ENCODE results near the gene ENPP3. TPM values are rescaled to one million over a fixed set of nuclear protein-coding genes. Genes with fewer than 3 reads are reported as not detected.

ENPP3 gene
- total and polyA plus RNA-seq, 4 donors: 0.26 to 1.7 (median 0.71) TPM

- no peak overlapping the region for H3K4me3 ChIP-seq (ENCODE audit: low read length in 2 of 2)
- ATAC-seq (ENCODE audit: low FRiP score) (no peak), DNase-seq (no peak)
- no peaks in the 10 kb centered on the region for H3K4me1 ChIP-seq (ENCODE audit: control insufficient read depth in 1 of 2, insufficient read depth in 2 of 2, low read length in 2 of 2)
- no peaks in the 10 kb centered on the region for H3K9me3 ChIP-seq (ENCODE audit: control insufficient read depth, low read length)
- no peak overlapping the region for H3K27ac ChIP-seq (ENCODE audit: low read depth in 1 of 2, low read length in 2 of 2)
- WGBS, 2 donors: 79 to 84% methylated on average over 1 of the region's 1 CpG
- no peaks in the 10 kb centered on the region for H3K36me3 ChIP-seq (ENCODE audit: control insufficient read depth in 1 of 2, insufficient read depth in 2 of 2, low read length in 1 of 2)
- intact Hi-C loops (cut with DNase I): no loop called here
- H3K27me3 ChIP-seq (ENCODE audit: control insufficient read depth in 1 of 2, insufficient read depth in 2 of 2, low read length in 1 of 2): no peaks in the 10 kb centered on the region
These were observed 23.1 kb downstream of the ENPP3 start for GRCh38 chr6:131660195-131660594.

- H3K36me3 ChIP-seq (ENCODE audit: control insufficient read depth in 1 of 2, insufficient read depth in 2 of 2, low read length in 1 of 2): no peaks in the 10 kb centered on the region
- H3K4me3 ChIP-seq (ENCODE audit: low read length in 2 of 2): no peak overlapping the region
- no peak overlapping the region for H3K27ac ChIP-seq (ENCODE audit: low read depth in 1 of 2, low read length in 2 of 2)
- peaks cover 2% of the 10 kb centered on the region for H3K9me3 ChIP-seq (ENCODE audit: control insufficient read depth, low read length)
- WGBS, 2 donors: 92 to 94% methylated on average over 2 of the region's 2 CpGs
- H3K4me1 ChIP-seq (ENCODE audit: control insufficient read depth in 1 of 2, insufficient read depth in 2 of 2, low read length in 2 of 2): no peaks in the 10 kb centered on the region
- no peaks in the 10 kb centered on the region for H3K27me3 ChIP-seq (ENCODE audit: control insufficient read depth in 1 of 2, insufficient read depth in 2 of 2, low read length in 1 of 2)
- intact Hi-C loops (cut with DNase I): no loop called here
- no peak for DNase-seq
- no peak for ATAC-seq (ENCODE audit: low FRiP score)
These were observed 26.6 kb downstream of the ENPP3 start for GRCh38 chr6:131663578-131664165.

DNA sequence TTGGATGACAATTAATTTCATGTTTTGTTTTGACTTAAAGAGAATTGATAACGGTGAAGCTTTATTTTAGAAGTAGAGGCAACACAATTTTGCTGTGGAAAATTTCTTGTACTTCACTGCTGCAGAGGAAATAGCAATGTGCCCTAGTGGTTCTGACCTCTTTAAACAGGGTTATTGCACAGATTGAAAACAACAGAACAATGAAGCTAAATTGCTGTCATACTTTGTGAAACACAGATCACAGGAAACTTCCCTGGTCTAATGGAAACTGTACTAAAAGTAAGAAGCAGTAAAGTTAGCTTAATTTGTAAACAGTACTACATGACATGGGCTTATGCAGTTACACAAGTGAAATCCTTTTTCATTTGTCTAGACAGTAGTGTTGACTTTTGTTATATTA, 32.8 kb downstream of the ENPP3 start:
- 39 to 52% methylated on average over 1 of the region's 1 CpG for WGBS, 2 donors
- no peaks in the 10 kb centered on the region for H3K4me1 ChIP-seq (ENCODE audit: control insufficient read depth in 1 of 2, insufficient read depth in 2 of 2, low read length in 2 of 2)
- H3K9me3 ChIP-seq (ENCODE audit: control insufficient read depth, low read length): peaks cover 2% of the 10 kb centered on the region
- no peak for DNase-seq
- no peaks in the 10 kb centered on the region for H3K36me3 ChIP-seq (ENCODE audit: control insufficient read depth in 1 of 2, insufficient read depth in 2 of 2, low read length in 1 of 2)
- H3K27me3 ChIP-seq (ENCODE audit: control insufficient read depth in 1 of 2, insufficient read depth in 2 of 2, low read length in 1 of 2): no peaks in the 10 kb centered on the region
- ATAC-seq (ENCODE audit: low FRiP score): no peak
- H3K27ac ChIP-seq (ENCODE audit: low read depth in 1 of 2, low read length in 2 of 2): no peak overlapping the region
- no peak overlapping the region for H3K4me3 ChIP-seq (ENCODE audit: low read length in 2 of 2)
- intact Hi-C loops (cut with DNase I): no loop called here

- H3K4me3 ChIP-seq (ENCODE audit: low read length in 2 of 2): no peak overlapping the region
- H3K27me3 ChIP-seq (ENCODE audit: control insufficient read depth in 1 of 2, insufficient read depth in 2 of 2, low read length in 1 of 2): no peaks in the 10 kb centered on the region
- no peak overlapping the region for H3K27ac ChIP-seq (ENCODE audit: low read depth in 1 of 2, low read length in 2 of 2)
- 94% methylated on average over 2 of the region's 2 CpGs for WGBS, 2 donors
- no peaks in the 10 kb centered on the region for H3K9me3 ChIP-seq (ENCODE audit: control insufficient read depth, low read length)
- no peak for DNase-seq
- ATAC-seq (ENCODE audit: low FRiP score): no peak
- intact Hi-C loops (cut with DNase I): no loop called here
- H3K4me1 ChIP-seq (ENCODE audit: control insufficient read depth in 1 of 2, insufficient read depth in 2 of 2, low read length in 2 of 2): no peaks in the 10 kb centered on the region
- H3K36me3 ChIP-seq (ENCODE audit: control insufficient read depth in 1 of 2, insufficient read depth in 2 of 2, low read length in 1 of 2): no peaks in the 10 kb centered on the region
These were observed 36.1 kb downstream of the ENPP3 start for GRCh38 chr6:131673184-131673583.

DNA sequence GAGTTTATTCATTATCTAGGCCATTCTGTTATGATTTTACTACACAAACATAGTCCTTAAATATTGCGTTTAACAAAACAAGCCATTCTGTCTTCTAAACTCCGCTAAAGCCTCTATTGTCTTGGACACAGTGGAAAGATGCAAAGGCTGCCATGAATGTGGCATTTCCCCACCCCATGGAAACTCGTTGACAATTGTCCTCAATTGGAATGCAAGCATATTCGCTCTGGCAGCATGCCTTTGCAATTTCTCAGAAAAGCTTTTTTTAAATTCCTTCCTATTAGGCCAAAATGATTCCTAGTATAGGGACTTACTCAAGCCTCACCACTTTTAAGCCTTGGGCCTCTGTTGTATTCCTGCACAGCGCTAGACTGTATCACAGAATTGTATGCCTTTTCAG, 41.3 kb downstream of the ENPP3 start:
- Histone ChIP-seq H3K27ac (ENCODE audit: low read depth in 1 of 2, low read length in 2 of 2) (no peak overlapping the region), H3K4me1 (ENCODE audit: control insufficient read depth in 1 of 2, insufficient read depth in 2 of 2, low read length in 2 of 2) (no peaks in the 10 kb centered on the region), H3K36me3 (ENCODE audit: control insufficient read depth in 1 of 2, insufficient read depth in 2 of 2, low read length in 1 of 2) (no peaks in the 10 kb centered on the region), H3K27me3 (ENCODE audit: control insufficient read depth in 1 of 2, insufficient read depth in 2 of 2, low read length in 1 of 2) (no peaks in the 10 kb centered on the region), H3K4me3 (ENCODE audit: low read length in 2 of 2) (no peak overlapping the region), H3K9me3 (ENCODE audit: control insufficient read depth, low read length) (no peaks in the 10 kb centered on the region)
- no peak for DNase-seq
- intact Hi-C loops (cut with DNase I): no loop called here
- no peak for ATAC-seq (ENCODE audit: low FRiP score)
- 60 to 65% methylated on average over 5 of the region's 5 CpGs for WGBS, 2 donors

DNA sequence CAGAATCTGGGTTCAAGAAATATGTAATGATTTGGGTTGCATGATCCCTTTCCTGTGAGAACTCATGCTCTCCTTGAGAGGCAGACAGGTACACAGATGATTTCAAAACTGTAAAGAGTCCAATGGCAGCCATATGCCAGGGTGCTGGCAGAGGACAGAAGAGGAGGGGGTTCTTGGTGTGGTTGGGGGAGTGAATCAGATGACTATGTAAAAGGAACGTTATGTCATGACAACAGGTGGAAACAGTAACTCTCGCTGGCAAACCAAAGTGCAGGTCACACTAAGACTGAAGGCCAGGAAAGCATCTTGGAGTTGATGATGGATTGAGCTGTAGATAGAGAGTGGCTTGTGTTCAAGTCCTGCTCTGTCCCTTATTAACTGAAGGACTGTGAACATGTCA, 43.8 kb downstream of the ENPP3 start:
- no peaks in the 10 kb centered on the region for H3K4me1 ChIP-seq (ENCODE audit: control insufficient read depth in 1 of 2, insufficient read depth in 2 of 2, low read length in 2 of 2)
- H3K9me3 ChIP-seq (ENCODE audit: control insufficient read depth, low read length): no peaks in the 10 kb centered on the region
- H3K4me3 ChIP-seq (ENCODE audit: low read length in 2 of 2): no peak overlapping the region
- DNase-seq (no peak), ATAC-seq (ENCODE audit: low FRiP score) (no peak)
- H3K36me3 ChIP-seq (ENCODE audit: control insufficient read depth in 1 of 2, insufficient read depth in 2 of 2, low read length in 1 of 2): no peaks in the 10 kb centered on the region
- intact Hi-C loops (cut with DNase I): no loop called here
- H3K27ac ChIP-seq (ENCODE audit: low read depth in 1 of 2, low read length in 2 of 2): no peak overlapping the region
- WGBS, 2 donors: 82 to 95% methylated on average over 2 of the region's 2 CpGs
- no peaks in the 10 kb centered on the region for H3K27me3 ChIP-seq (ENCODE audit: control insufficient read depth in 1 of 2, insufficient read depth in 2 of 2, low read length in 1 of 2)

DNA sequence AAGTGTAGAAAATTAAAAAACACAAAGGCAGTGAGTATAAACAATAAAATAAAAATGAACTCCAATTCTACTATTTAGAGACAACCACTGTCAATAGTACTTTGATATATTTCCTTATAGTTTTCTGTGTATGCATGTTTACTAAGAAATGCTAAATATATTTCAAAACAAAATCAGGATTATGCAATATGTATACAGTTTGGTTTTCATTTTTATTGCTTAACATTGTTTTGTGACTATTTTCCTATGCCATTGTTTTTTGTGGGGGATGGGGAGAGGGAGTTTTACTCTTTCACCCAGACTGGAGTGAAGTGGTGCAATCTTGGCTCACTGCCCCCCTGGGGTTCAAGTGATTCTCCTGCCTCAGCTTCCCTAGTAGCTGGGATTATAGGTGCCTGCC, 44.5 kb downstream of the ENPP3 start:
- no peaks in the 10 kb centered on the region for H3K9me3 ChIP-seq (ENCODE audit: control insufficient read depth, low read length)
- no peaks in the 10 kb centered on the region for H3K4me1 ChIP-seq (ENCODE audit: control insufficient read depth in 1 of 2, insufficient read depth in 2 of 2, low read length in 2 of 2)
- ATAC-seq (ENCODE audit: low FRiP score): no peak
- no peak overlapping the region for H3K27ac ChIP-seq (ENCODE audit: low read depth in 1 of 2, low read length in 2 of 2)
- H3K4me3 ChIP-seq (ENCODE audit: low read length in 2 of 2): no peak overlapping the region
- H3K27me3 ChIP-seq (ENCODE audit: control insufficient read depth in 1 of 2, insufficient read depth in 2 of 2, low read length in 1 of 2): no peaks in the 10 kb centered on the region
- no peak for DNase-seq
- H3K36me3 ChIP-seq (ENCODE audit: control insufficient read depth in 1 of 2, insufficient read depth in 2 of 2, low read length in 1 of 2): no peaks in the 10 kb centered on the region
- intact Hi-C loops (cut with DNase I): no loop called here

GRCh38 chr6:131682442-131682841, 45.3 kb downstream of the ENPP3 start:
- 35 to 45% methylated on average over 2 of the region's 2 CpGs for WGBS, 2 donors
- H3K36me3 ChIP-seq (ENCODE audit: control insufficient read depth in 1 of 2, insufficient read depth in 2 of 2, low read length in 1 of 2): no peaks in the 10 kb centered on the region
- H3K9me3 ChIP-seq (ENCODE audit: control insufficient read depth, low read length): no peaks in the 10 kb centered on the region
- H3K27me3 ChIP-seq (ENCODE audit: control insufficient read depth in 1 of 2, insufficient read depth in 2 of 2, low read length in 1 of 2): no peaks in the 10 kb centered on the region
- intact Hi-C loops (cut with DNase I): no loop called here
- ATAC-seq (ENCODE audit: low FRiP score) (no peak), DNase-seq (no peak)
- H3K27ac ChIP-seq (ENCODE audit: low read depth in 1 of 2, low read length in 2 of 2): no peak overlapping the region
- no peak overlapping the region for H3K4me3 ChIP-seq (ENCODE audit: low read length in 2 of 2)
- H3K4me1 ChIP-seq (ENCODE audit: control insufficient read depth in 1 of 2, insufficient read depth in 2 of 2, low read length in 2 of 2): no peaks in the 10 kb centered on the region

DNA sequence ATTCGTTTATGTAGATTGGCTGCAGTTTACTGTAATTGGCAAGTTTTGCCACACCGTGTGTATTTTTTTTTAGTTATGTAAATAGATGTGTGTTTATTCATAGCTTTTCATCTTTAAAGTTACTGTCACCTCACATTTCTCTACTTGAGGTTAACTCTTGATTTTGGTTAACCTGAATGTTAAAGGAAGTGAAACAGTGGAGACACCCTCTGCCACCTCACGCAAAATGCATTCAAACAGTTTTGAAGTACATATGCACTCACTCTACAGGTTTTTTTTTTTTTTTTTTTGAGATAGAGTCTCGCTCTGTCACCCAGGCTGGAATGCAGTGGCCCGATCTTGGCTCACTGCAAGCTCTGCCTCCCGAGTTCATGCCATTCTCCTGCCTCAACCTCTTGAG, 46.4 kb downstream of the ENPP3 start:
- ATAC-seq (ENCODE audit: low FRiP score) (no peak), DNase-seq (no peak)
- WGBS, 2 donors: 67 to 77% methylated on average over 6 of the region's 6 CpGs
- Histone ChIP-seq H3K4me3 (ENCODE audit: low read length in 2 of 2) (no peak overlapping the region), H3K9me3 (ENCODE audit: control insufficient read depth, low read length) (no peaks in the 10 kb centered on the region), H3K4me1 (ENCODE audit: control insufficient read depth in 1 of 2, insufficient read depth in 2 of 2, low read length in 2 of 2) (no peaks in the 10 kb centered on the region), H3K27me3 (ENCODE audit: control insufficient read depth in 1 of 2, insufficient read depth in 2 of 2, low read length in 1 of 2) (no peaks in the 10 kb centered on the region), H3K27ac (ENCODE audit: low read depth in 1 of 2, low read length in 2 of 2) (no peak overlapping the region), H3K36me3 (ENCODE audit: control insufficient read depth in 1 of 2, insufficient read depth in 2 of 2, low read length in 1 of 2) (no peaks in the 10 kb centered on the region)
- intact Hi-C loops (cut with DNase I): no loop called here
